Vagina (tissue), 2 donors: ENCODE data around the gene FCGR3A. TPM values are rescaled to one million over a fixed set of nuclear protein-coding genes. Genes with fewer than 3 reads are reported as not detected.

ENCODE experiments used
- DNase-seq, 2 donors: peaks; one replicate each; pipeline ENCODE4 v3.0.0-alpha.2; 2017; ENCODE audit errors: extremely low spot score in 2 of 2
- H3K27ac ChIP-seq: fragments of 200-600 bp; sonication (generic); one replicate; pipeline ENCODE4 v1.5.1; 2019
- H3K27me3 ChIP-seq: fragments of 200-600 bp; sonication (generic); one replicate; pipeline ENCODE4 v1.5.1; 2019
- H3K36me3 ChIP-seq, 2 donors: fragments of 200-600 bp; sonication (generic); one replicate each; pipeline ENCODE4 v1.5.1; 2017 to 2019
- H3K4me1 ChIP-seq: fragments of 200-600 bp; sonication (generic); one replicate; pipeline ENCODE4 v1.5.1; 2019
- H3K4me3 ChIP-seq, 2 donors: fragments of 200-600 bp; sonication (generic); 1 replicate in 1 of 2; 2 replicates in 1 of 2; pipeline ENCODE4 v1.5.1; 2016 to 2019
- H3K9me3 ChIP-seq: fragments of 200-600 bp; sonication (generic); one replicate; pipeline ENCODE4 v1.5.1; 2019
- CTCF ChIP-seq, 3 experiments: fragments of 450-650 bp in 2 of 3; fragments of 200-600 bp in 1 of 3; sonication (generic) in 1 of 3; IDR thresholded peaks; one replicate each; pipeline ENCODE4 v1.5.1; 2017 to 2019; ENCODE audit warnings: antibody characterized with exemption in 3 of 3, mild to moderate bottlenecking in 2 of 3, moderate library complexity in 2 of 3
- POLR2A ChIP-seq, 2 donors: fragments of 450-650 bp; IDR thresholded peaks; one replicate each; pipeline ENCODE4 v1.6.1; 2017; ENCODE audit warnings: antibody characterized with exemption in 2 of 2, mild to moderate bottlenecking in 2 of 2, moderate library complexity in 2 of 2
- POLR2AphosphoS5 ChIP-seq, 2 donors: sonication (generic); formaldehyde crosslinking; IDR thresholded peaks; one replicate each; pipeline ENCODE4 v1.9.0; 2017; ENCODE audit warnings: antibody characterized with exemption in 2 of 2, mild to moderate bottlenecking in 2 of 2, low read depth in 1 of 2; ENCODE audit not compliant: insufficient read depth in 1 of 2
- intact Hi-C: fragments of 100-400 bp; cut with DNase I; formaldehyde crosslinking; loops from one replicate; pipeline ENCODE4 v1.15.1; 2023
- total RNA-seq: library from RNA; depleted of rRNA; stranded (reverse); fragments of >200 nt; gene quantifications from one replicate; pipeline ENCODE4 v1.2.3, GENCODE V29; 2016

FCGR3A gene
- total RNA-seq, 1 donor from 2014 or later: 14.2 TPM

DNA sequence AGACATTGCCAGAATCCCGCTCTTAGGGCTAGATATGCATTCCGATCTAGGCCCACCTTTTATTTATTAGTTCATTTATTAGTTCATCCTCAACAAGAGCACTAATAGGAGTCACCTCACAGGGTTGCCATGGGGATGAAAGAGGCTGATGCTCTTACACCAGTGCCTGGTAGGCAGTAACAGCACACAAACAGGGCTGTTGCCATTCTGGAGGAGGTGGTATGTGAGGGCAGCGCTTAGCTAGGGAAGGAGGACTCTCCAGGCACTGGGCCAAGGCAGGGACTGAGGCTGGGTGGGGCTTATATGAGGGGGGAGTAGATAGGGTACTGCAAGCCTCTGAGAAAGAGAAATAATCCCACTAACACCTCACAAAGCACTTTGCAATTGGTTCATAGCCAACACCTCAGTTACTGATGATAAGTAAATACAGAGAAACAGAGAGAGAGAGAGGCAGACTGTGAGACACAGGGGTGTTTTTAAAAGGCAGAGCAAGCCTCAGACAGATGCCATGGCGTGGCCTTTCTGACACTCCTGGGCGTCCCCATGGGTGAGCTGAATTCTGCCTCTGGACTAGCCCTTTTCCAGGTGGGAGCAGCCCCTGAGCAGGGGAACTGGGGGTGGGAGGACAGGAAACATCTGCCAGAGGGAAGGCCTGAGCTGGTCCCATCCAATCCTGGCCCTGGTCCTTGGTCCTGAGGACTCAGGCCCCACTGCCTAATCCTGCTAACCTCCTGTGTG is 38.4 kb downstream of the FCGR3A start:
- Histone ChIP-seq H3K4me3 (no peak overlapping the region), H3K27ac (no peak overlapping the region), H3K9me3 (no peaks in the 10 kb centered on the region), H3K27me3 (no peaks in the 10 kb centered on the region), H3K36me3 (no peaks in the 10 kb centered on the region), H3K4me1 (peaks cover 15% of the 10 kb centered on the region)
- no peak for DNase-seq
- TF ChIP-seq POLR2A (IDR thresholded peaks at IDR 0.05) (no peak), POLR2AphosphoS5 (IDR thresholded peaks at IDR 0.05; ENCODE audit: insufficient read depth in 1 of 2, low read depth in 1 of 2) (no peak), CTCF (IDR thresholded peaks at IDR 0.05) (no peak)
- intact Hi-C loops: no loop called here

DNA sequence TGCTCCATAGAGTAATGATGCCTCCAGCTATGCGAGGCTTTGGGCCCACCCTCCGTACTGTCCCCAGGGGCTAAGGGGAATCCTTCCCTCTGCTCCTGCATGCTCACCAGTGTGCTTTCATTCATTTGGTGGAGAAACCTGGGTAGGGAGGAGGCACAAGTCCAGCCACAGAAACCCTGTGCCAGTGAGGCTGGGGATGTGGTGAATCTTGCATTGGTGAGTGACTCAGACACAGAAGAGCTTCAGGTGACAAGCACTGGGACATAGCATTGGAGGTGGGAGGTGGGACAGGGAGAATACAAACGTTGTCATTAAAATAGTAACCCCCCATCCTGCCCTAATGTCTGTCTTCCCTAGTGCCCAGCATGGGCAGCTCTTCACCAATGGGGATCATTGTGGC is 39.1 kb downstream of the FCGR3A start:
- intact Hi-C loops: no loop called here
- H3K27ac ChIP-seq: no peak overlapping the region

DNA sequence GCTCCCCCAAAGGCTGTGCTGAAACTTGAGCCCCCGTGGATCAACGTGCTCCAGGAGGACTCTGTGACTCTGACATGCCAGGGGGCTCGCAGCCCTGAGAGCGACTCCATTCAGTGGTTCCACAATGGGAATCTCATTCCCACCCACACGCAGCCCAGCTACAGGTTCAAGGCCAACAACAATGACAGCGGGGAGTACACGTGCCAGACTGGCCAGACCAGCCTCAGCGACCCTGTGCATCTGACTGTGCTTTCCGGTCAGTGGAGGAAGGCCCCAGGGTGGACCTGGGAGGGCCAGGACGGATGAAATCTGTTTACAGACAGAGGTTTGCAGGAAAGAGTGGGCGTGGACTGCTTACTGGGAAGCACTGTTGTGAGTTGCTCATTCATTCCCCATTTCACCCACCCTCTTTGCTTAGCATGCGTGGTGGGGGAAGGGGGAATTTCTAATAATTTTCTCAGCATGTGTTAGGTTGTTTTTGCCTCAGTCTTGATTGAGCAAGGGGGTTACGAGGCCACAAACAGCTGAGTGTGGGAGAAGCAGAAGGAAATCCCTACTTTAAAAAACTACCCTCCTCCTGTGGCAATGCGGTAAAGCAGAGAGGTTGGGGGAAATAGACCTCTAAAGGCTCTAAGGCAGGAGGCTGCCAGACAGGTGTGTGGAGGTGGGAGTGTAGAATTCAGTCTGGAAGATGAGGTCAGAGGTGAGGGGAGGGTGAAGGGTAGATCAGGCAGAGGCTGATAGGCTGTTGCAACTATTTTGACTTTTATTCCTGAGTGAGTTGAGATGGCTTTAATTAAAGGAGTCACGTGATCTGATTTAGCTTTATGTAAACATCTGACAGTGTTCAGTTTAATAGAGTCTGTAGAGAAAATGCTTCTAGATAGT is 43.0 kb downstream of the FCGR3A start:
- no peak for DNase-seq
- intact Hi-C loops: no loop called here
- H3K4me1 ChIP-seq: peaks cover 10% of the 10 kb centered on the region
- H3K36me3 ChIP-seq: no peaks in the 10 kb centered on the region
- H3K4me3 ChIP-seq: peak overlapping the region in 1 of 2 donors; percentile 11
- H3K9me3 ChIP-seq: no peaks in the 10 kb centered on the region
- peak overlapping the region; percentile 8 for H3K27ac ChIP-seq
- H3K27me3 ChIP-seq: no peaks in the 10 kb centered on the region
- TF ChIP-seq POLR2AphosphoS5 (IDR thresholded peaks at IDR 0.05; ENCODE audit: insufficient read depth in 1 of 2, low read depth in 1 of 2) (no peak), CTCF (IDR thresholded peaks at IDR 0.05) (no peak), POLR2A (IDR thresholded peaks at IDR 0.05) (no peak)

More for the DNA sequence above, 39.1 kb downstream of the FCGR3A start:
- Histone ChIP-seq H3K4me3 (no peak overlapping the region), H3K9me3 (no peaks in the 10 kb centered on the region), H3K27me3 (no peaks in the 10 kb centered on the region), H3K4me1 (peaks cover 15% of the 10 kb centered on the region), H3K36me3 (no peaks in the 10 kb centered on the region)
- TF ChIP-seq POLR2AphosphoS5 (IDR thresholded peaks at IDR 0.05; ENCODE audit: insufficient read depth in 1 of 2, low read depth in 1 of 2): no peak
- no peak for TF ChIP-seq CTCF (IDR thresholded peaks at IDR 0.05)
- TF ChIP-seq POLR2A (IDR thresholded peaks at IDR 0.05): no peak
- DNase-seq: no peak

- DNase-seq: no peak
- H3K9me3 ChIP-seq: no peaks in the 10 kb centered on the region
- intact Hi-C loops: no loop called here
- peaks cover 10% of the 10 kb centered on the region for H3K4me1 ChIP-seq
- H3K27me3 ChIP-seq: no peaks in the 10 kb centered on the region
- H3K27ac ChIP-seq: no peak overlapping the region
- H3K36me3 ChIP-seq: no peaks in the 10 kb centered on the region
- no peak for TF ChIP-seq CTCF (IDR thresholded peaks at IDR 0.05)
- no peak for TF ChIP-seq POLR2AphosphoS5 (IDR thresholded peaks at IDR 0.05; ENCODE audit: insufficient read depth in 1 of 2, low read depth in 1 of 2)
- no peak for TF ChIP-seq POLR2A (IDR thresholded peaks at IDR 0.05)
- peak overlapping the region in 1 of 2 donors; percentile 11 for H3K4me3 ChIP-seq
Observed at GRCh38 chr1:161505686-161506085, 43.9 kb downstream of the FCGR3A start.
